ENCODE measurements around the gene CCNYL1. TPM values are rescaled to one million over a fixed set of nuclear protein-coding genes. Genes with fewer than 3 reads are reported as not detected.
A peak's percentile ranks its signal among the peaks of the same experiment; 100 is the strongest.

CCNYL1 gene
- polyA plus RNA-seq, 1 of the 3 experiments (the other 2 are of a cell fraction): 8.7 TPM

DNA sequence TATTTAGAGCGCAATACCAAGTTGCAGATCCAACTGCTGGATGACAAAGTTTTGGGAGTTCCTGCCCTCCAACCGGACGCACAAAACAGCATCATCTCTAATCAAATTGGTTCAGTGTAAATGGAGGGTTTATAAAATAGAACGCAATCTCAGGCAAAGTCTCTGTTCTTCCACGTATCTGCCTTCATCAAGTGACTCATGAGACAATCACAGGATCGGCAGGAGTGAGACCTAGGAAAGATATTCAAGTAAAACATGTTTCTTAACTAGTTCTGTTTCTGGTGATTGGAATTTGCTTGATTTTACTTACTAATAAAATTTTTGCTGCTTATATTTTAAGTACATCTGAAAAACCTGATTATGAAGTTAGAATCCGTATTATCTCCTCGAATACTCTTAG is 50.7 kb downstream of the CCNYL1 start:
- Histone ChIP-seq H3K4me3 (ENCODE audit: low read depth in 2 of 2, low read length in 1 of 2) (no peak overlapping the region), H3K36me3 (replicated peaks in 1 of 2; ENCODE audit: control insufficient read depth in 1 of 2, insufficient read depth in 2 of 2, low read length in 1 of 2) (peaks cover 3 to 4% of the 10 kb centered on the region in 2 experiments), H3K9me2 (no peaks in the 10 kb centered on the region), H3K4me2 (0 out of 2 replicates have a peak overlapping the region, but pooled peaks have one; percentile 11), H3K9me3 (no peaks in the 10 kb centered on the region), H3K9ac (no peak overlapping the region), H4K20me1 (ENCODE audit: insufficient read depth) (no peaks in the 10 kb centered on the region), H3K27ac (ENCODE audit: low read depth in 2 of 2, low read length in 1 of 2) (no peak overlapping the region; a peak in 1 of 4 replicates), H3F3A (replicated peaks; ENCODE audit: insufficient read depth) (no peaks in the 10 kb centered on the region), H3K4me1 (ENCODE audit: control insufficient read depth in 1 of 2, insufficient read depth in 2 of 2, low read depth in 1 of 2, low read length in 1 of 2) (peaks cover 6 to 10% of the 10 kb centered on the region in 2 experiments; a peak in 2 of 4 replicates), H2AFZ (ENCODE audit: low read depth) (no peak overlapping the region), H3K79me2 (ENCODE audit: insufficient read depth) (no peaks in the 10 kb centered on the region), H3K27me3 (ENCODE audit: insufficient read depth) (no peaks in the 10 kb centered on the region)
- CTCF ChIA-PET: interaction anchor here (0.7 to 2.9 kb wide), 3 partner anchors 16 to 310 kb away, joined by 3 to 13 read pairs (median 3); no protein-coding TSS in a partner anchor
- 82% methylated on average over 8 of the region's 8 CpGs for WGBS (ENCODE audit: low lambda C conversion rate)
- POLR2A ChIA-PET: no interaction called here
- TF ChIP-seq RAD21 (IDR thresholded peaks at IDR 0.05; ENCODE audit: low read length): no peak
- no peak for TF ChIP-seq MXI1 (IDR thresholded peaks at IDR 0.05; ENCODE audit: low read depth, low read length)
- TF ChIP-seq, protein P1, sequence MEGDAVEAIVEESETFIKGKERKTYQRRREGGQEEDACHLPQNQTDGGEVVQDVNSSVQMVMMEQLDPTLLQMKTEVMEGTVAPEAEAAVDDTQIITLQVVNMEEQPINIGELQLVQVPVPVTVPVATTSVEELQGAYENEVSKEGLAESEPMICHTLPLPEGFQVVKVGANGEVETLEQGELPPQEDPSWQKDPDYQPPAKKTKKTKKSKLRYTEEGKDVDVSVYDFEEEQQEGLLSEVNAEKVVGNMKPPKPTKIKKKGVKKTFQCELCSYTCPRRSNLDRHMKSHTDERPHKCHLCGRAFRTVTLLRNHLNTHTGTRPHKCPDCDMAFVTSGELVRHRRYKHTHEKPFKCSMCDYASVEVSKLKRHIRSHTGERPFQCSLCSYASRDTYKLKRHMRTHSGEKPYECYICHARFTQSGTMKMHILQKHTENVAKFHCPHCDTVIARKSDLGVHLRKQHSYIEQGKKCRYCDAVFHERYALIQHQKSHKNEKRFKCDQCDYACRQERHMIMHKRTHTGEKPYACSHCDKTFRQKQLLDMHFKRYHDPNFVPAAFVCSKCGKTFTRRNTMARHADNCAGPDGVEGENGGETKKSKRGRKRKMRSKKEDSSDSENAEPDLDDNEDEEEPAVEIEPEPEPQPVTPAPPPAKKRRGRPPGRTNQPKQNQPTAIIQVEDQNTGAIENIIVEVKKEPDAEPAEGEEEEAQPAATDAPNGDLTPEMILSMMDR (IDR thresholded peaks at IDR 0.05): no peak
- TF ChIP-seq FOXJ3 (CRISPR knock-in tag; IDR thresholded peaks at IDR 0.05): no peak
- TF ChIP-seq RXRA (IDR thresholded peaks at IDR 0.05; ENCODE audit: borderline replicate concordance, low read depth): no peak
- TF ChIP-seq TAF1 (IDR thresholded peaks at IDR 0.05; ENCODE audit: borderline replicate concordance, low read depth, low read length): no peak
- TF ChIP-seq ELF1 (IDR thresholded peaks at IDR 0.05): no peak
- no peak for TF ChIP-seq SIN3A (IDR thresholded peaks at IDR 0.05; ENCODE audit: borderline replicate concordance, low read depth, low read length)
- TF ChIP-seq, protein P2, sequence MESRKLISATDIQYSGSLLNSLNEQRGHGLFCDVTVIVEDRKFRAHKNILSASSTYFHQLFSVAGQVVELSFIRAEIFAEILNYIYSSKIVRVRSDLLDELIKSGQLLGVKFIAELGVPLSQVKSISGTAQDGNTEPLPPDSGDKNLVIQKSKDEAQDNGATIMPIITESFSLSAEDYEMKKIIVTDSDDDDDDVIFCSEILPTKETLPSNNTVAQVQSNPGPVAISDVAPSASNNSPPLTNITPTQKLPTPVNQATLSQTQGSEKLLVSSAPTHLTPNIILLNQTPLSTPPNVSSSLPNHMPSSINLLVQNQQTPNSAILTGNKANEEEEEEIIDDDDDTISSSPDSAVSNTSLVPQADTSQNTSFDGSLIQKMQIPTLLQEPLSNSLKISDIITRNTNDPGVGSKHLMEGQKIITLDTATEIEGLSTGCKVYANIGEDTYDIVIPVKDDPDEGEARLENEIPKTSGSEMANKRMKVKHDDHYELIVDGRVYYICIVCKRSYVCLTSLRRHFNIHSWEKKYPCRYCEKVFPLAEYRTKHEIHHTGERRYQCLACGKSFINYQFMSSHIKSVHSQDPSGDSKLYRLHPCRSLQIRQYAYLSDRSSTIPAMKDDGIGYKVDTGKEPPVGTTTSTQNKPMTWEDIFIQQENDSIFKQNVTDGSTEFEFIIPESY (IDR thresholded peaks at IDR 0.05; ENCODE audit: borderline replicate concordance, low read depth): no peak
- no peak for TF ChIP-seq GABPA (IDR thresholded peaks at IDR 0.05; ENCODE audit: low read depth)
- TF ChIP-seq NFIC (IDR thresholded peaks at IDR 0.05; ENCODE audit: borderline replicate concordance): no peak
- TF ChIP-seq, protein P3, sequence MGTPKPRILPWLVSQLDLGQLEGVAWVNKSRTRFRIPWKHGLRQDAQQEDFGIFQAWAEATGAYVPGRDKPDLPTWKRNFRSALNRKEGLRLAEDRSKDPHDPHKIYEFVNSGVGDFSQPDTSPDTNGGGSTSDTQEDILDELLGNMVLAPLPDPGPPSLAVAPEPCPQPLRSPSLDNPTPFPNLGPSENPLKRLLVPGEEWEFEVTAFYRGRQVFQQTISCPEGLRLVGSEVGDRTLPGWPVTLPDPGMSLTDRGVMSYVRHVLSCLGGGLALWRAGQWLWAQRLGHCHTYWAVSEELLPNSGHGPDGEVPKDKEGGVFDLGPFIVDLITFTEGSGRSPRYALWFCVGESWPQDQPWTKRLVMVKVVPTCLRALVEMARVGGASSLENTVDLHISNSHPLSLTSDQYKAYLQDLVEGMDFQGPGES (IDR thresholded peaks at IDR 0.05; ENCODE audit: low read depth, low read length): no peak
- no peak for DNase-seq

Data from SK-N-SH (cell line).